ENCODE results near the gene DOK7. TPM values are rescaled to one million over a fixed set of nuclear protein-coding genes. Genes with fewer than 3 reads are reported as not detected.

DOK7 gene
- total and polyA plus RNA-seq, 2 of the 4 experiments (the other 2 are of a cell fraction) = not detected

GRCh38 chr4:3441501-3442459, 21.3 kb upstream of the DOK7 start, which contains the start of gene HGFAC:
Gene HGFAC (plus strand): TSS chr4:3441968. CDS start chr4:3442002, 34 bp downstream.
- Histone ChIP-seq H3K4ac (ENCODE audit: low read depth, low read length) (no peak within 1 kb of the TSS), H3K56ac (ENCODE audit: extremely low read depth, insufficient read depth, low read length) (no peak within 1 kb of the TSS), H2AK9ac (replicated peaks; ENCODE audit: low read depth, low read length, poor library complexity) (peak within 1 kb of the TSS; percentile 55), H3K79me1 (ENCODE audit: low read depth in 1 of 2, low read length in 2 of 2) (no peaks in the 10 kb centered on the region), H3K4me3 (ENCODE audit: insufficient read depth, low read depth, low read length) (no peak within 1 kb of the TSS), H3K14ac (replicated peaks; ENCODE audit: low read depth, low read length) (no peak within 1 kb of the TSS), H3K4me2 (ENCODE audit: low read depth, low read length) (no peak within 1 kb of the TSS), H2AK5ac (ENCODE audit: low read depth, low read length) (no peak within 1 kb of the TSS), H3K27ac (ENCODE audit: insufficient read depth, low read length) (no peak within 1 kb of the TSS), H4K8ac (ENCODE audit: low read depth in 2 of 2, low read length in 2 of 2) (no peak within 1 kb of the TSS), H4K91ac (ENCODE audit: insufficient read depth, low read depth, low read length) (no peak within 1 kb of the TSS), H3K36me3 (ENCODE audit: control insufficient read depth, insufficient read depth, low read length) (no peaks in the 10 kb centered on the region), H3K4me1 (ENCODE audit: control insufficient read depth, insufficient read depth, low read length) (peaks cover 7% of the 10 kb centered on the region), H2BK20ac (ENCODE audit: low read depth, low read length) (no peak within 1 kb of the TSS), H4K20me1 (ENCODE audit: insufficient read depth, low read length) (0 out of 2 replicates have a peak, but pooled peaks cover 5% of the 10 kb centered on the region), H4K5ac (ENCODE audit: low read depth, low read length) (no peak within 1 kb of the TSS), H3K9ac (ENCODE audit: low read depth, low read length) (no peak within 1 kb of the TSS), H2BK5ac (ENCODE audit: low read depth, low read length, poor library complexity, severe bottlenecking) (no peak within 1 kb of the TSS), H3K9me1 (ENCODE audit: insufficient read depth, low read length) (no peaks in the 10 kb centered on the region), H2BK120ac (ENCODE audit: low read depth, low read length) (no peak within 1 kb of the TSS), H3K18ac (ENCODE audit: low read depth, low read length) (no peak within 1 kb of the TSS), H3K27me3 (ENCODE audit: control insufficient read depth, insufficient read depth, low read length) (no peaks in the 10 kb centered on the region), H3K23ac (ENCODE audit: low read depth, low read length) (no peak within 1 kb of the TSS), H2AFZ (replicated peaks; ENCODE audit: low read length, poor library complexity) (peak within 1 kb of the TSS; percentile 58), H3K9me3 (ENCODE audit: control insufficient read depth, insufficient read depth, low read length) (no peaks in the 10 kb centered on the region), H2BK15ac (ENCODE audit: low read depth, low read length) (no peak within 1 kb of the TSS)
- intact Hi-C loops (cut with micrococcal nuclease) = loop anchor here (5.0 kb wide), 1 partner anchor 334 kb away; no protein-coding TSS in a partner anchor
- in situ Hi-C loops (cut with MboI; ENCODE audit: low sequenced_read_pairs) = loop anchor here (5.0 kb wide), 1 partner anchor 94 kb away; no protein-coding TSS in a partner anchor
- DNase-seq = no peak
- WGBS, 2 experiments (ENCODE audit: extremely low coverage in 2 of 2, insufficient read length in 1 of 2) = 73% methylated on average over 2 of the region's 27 CpGs; no CpG with 5 or more reads in 1 of the 2 experiments
- dilution Hi-C loops (cut with HindIII; ENCODE audit: low sequenced_read_pairs, unreplicated experiment) = no loop called here
- ChIA-PET POLR2A (ENCODE audit: unreplicated experiment) (no interaction called here), CTCF (interaction anchor here (0.6 kb wide), 1 partner anchor 980 kb away, joined by 3 read pairs; no protein-coding TSS in a partner anchor)
- no peak for ATAC-seq (ENCODE audit: low read depth)
- BruUV-seq (replicated peaks) = no TSS peak
- TF ChIP-seq, protein P1, sequence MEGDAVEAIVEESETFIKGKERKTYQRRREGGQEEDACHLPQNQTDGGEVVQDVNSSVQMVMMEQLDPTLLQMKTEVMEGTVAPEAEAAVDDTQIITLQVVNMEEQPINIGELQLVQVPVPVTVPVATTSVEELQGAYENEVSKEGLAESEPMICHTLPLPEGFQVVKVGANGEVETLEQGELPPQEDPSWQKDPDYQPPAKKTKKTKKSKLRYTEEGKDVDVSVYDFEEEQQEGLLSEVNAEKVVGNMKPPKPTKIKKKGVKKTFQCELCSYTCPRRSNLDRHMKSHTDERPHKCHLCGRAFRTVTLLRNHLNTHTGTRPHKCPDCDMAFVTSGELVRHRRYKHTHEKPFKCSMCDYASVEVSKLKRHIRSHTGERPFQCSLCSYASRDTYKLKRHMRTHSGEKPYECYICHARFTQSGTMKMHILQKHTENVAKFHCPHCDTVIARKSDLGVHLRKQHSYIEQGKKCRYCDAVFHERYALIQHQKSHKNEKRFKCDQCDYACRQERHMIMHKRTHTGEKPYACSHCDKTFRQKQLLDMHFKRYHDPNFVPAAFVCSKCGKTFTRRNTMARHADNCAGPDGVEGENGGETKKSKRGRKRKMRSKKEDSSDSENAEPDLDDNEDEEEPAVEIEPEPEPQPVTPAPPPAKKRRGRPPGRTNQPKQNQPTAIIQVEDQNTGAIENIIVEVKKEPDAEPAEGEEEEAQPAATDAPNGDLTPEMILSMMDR (conservative IDR thresholded peaks at IDR 0.05; ENCODE audit: low read depth, low read length) = no peak
- TF ChIP-seq BHLHE40 (IDR thresholded peaks at IDR 0.05; ENCODE audit: low read depth, low read length) (no peak), MAZ (IDR thresholded peaks at IDR 0.05; ENCODE audit: borderline replicate concordance, low read depth, low read length) (no peak)
